ENCODE measurements around the gene NEK4.
"Not testable (repeated sequence)": the region's sequence is repeated elsewhere in the genome, so short reads cannot be mapped to it uniquely, and the experiment has no call there.

NEK4 gene

GRCh38 chr3:52682016-52682415 lies 88.7 kb downstream of the NEK4 start:
- DNase-seq (ENCODE audit: low read depth) = peak; percentile 63
- no peak overlapping the region; the same call in 1 of the 2 replicates for H3K4me3 ChIP-seq (ENCODE audit: low read depth, low read length)
- no peak for TF ChIP-seq CTCF (IDR thresholded peaks at IDR 0.05; ENCODE audit: insufficient read depth, low read depth, low read length, missing control alignments)

- DNase-seq (ENCODE audit: low read depth) = no peak
- H3K4me3 ChIP-seq (ENCODE audit: low read depth, low read length) = peak overlapping the region; percentile 2
- TF ChIP-seq CTCF (IDR thresholded peaks at IDR 0.05; ENCODE audit: insufficient read depth, low read depth, low read length, missing control alignments) = no peak
Measured at GRCh38 chr3:52681596-52681995, 89.1 kb downstream of the NEK4 start.

GRCh38 chr3:52679811-52680210 lies 90.9 kb downstream of the NEK4 start:
- DNase-seq (ENCODE audit: low read depth) = no peak
- no peak overlapping the region for H3K4me3 ChIP-seq (ENCODE audit: low read depth, low read length)
- TF ChIP-seq CTCF (IDR thresholded peaks at IDR 0.05; ENCODE audit: insufficient read depth, low read depth, low read length, missing control alignments) = no peak

- TF ChIP-seq CTCF (IDR thresholded peaks at IDR 0.05; ENCODE audit: insufficient read depth, low read depth, low read length, missing control alignments) = no peak
- no peak for DNase-seq (ENCODE audit: low read depth)
- H3K4me3 ChIP-seq (ENCODE audit: low read depth, low read length) = no peak overlapping the region
Measured at GRCh38 chr3:52679199-52679538, 91.6 kb downstream of the NEK4 start.

- no peak for DNase-seq (ENCODE audit: low read depth)
- no peak for TF ChIP-seq CTCF (IDR thresholded peaks at IDR 0.05; ENCODE audit: insufficient read depth, low read depth, low read length, missing control alignments)
- H3K4me3 ChIP-seq (ENCODE audit: low read depth, low read length) = no peak overlapping the region
Measured at GRCh38 chr3:52678265-52679198, 92.2 kb downstream of the NEK4 start.

GRCh38 chr3:52676201-52676600 lies 94.5 kb downstream of the NEK4 start:
- DNase-seq (ENCODE audit: low read depth); H3K4me3 ChIP-seq (ENCODE audit: low read depth, low read length): not testable (repeated sequence)

GRCh38 chr3:52671676-52672075 lies 99.1 kb downstream of the NEK4 start:
- peak overlapping the region; percentile 35; the same call in 1 of the 2 replicates for H3K4me3 ChIP-seq (ENCODE audit: low read depth, low read length)
- peak; percentile 31 for DNase-seq (ENCODE audit: low read depth)
- TF ChIP-seq CTCF (IDR thresholded peaks at IDR 0.05; ENCODE audit: insufficient read depth, low read depth, low read length, missing control alignments) = no peak

Measured in GM12865 (cell line).